MM.1S (cell line): ENCODE data around the gene GPRC5D.

Source experiments
- CTCF ChIP-seq: fragments of 300-600 bp; sonication (generic); IDR thresholded peaks from 2 replicates; pipeline ENCODE4 v1.5.1; 2016; ENCODE audit warnings: antibody characterized with exemption, low read length, mixed read lengths
- EZH2phosphoT487 ChIP-seq: fragments of 300-600 bp; sonication (generic); IDR thresholded peaks from 2 replicates; pipeline ENCODE4 v1.6.1; 2018; ENCODE audit warnings: antibody characterized with exemption, low read length

- no peak for TF ChIP-seq CTCF
- no peak for TF ChIP-seq EZH2phosphoT487
Measured at GRCh38 chr12:12984149-12984548, 32.2 kb upstream of the GPRC5D start.
